NCI-H2196 (cell line): ENCODE data around the gene C18orf63.
"Not testable (repeated sequence)": the region's sequence is repeated elsewhere in the genome, so short reads cannot be mapped to it uniquely, and the experiment has no call there.

ENCODE experiments used
- DNase-seq: peaks from one replicate; lab custom pipeline; 2025; ENCODE audit not compliant: unreplicated experiment; lab: John Stamatoyannopoulos, UW

Gene C18orf63

DNA sequence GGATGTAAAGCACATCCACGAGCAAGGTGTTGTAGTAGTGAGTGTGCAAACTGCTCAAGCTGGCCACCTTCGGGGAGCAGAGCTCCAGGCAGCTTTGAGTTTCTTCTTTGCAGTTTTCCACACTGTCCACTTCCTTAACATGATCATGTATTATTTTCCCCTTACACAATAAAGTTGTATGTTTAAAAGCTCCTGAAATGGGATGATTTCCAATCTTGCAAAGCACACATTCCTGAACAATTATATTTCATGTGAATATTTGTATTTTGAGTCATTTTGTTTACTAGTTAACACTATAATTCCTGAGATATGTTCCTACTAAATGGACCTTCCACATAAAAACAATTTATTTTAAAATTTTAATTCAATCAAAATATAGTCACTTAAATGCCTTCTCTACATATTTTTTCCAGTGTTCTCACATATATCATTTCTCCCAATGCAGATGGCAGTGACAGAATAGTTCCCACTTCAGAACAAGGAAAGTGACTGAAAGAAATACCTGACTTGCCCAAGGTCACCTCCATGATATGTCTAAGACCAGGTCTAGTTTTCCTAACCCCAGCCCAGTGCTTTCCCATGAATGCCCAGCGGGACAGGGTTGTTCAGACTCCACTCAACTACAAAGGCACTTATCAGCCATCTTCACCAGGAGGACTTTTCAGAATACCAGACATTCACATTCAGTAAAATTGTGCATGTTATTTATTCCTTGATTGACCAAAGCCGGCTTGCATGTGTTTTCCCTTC lies 29.4 kb upstream of the C18orf63 start:
- no peak for DNase-seq

DNA sequence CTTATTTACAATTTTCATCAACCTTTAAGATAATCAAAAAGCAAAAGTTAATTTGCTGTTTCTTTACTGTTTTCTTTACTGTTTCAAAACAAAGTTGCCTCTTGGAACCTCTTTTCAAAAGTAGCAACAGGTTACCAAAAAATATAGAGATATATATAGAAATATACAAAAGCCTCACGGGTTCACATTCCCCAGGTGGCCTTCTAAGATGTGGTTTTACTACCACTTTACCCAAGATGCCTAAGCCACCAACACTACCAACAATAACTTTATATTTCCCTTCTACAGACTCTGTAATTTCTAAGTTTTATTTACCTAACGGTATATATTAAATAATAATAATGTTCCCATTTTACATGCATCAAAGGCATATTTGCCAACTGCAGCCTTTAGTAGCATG lies 28.8 kb upstream of the C18orf63 start:
- no peak for DNase-seq

DNA sequence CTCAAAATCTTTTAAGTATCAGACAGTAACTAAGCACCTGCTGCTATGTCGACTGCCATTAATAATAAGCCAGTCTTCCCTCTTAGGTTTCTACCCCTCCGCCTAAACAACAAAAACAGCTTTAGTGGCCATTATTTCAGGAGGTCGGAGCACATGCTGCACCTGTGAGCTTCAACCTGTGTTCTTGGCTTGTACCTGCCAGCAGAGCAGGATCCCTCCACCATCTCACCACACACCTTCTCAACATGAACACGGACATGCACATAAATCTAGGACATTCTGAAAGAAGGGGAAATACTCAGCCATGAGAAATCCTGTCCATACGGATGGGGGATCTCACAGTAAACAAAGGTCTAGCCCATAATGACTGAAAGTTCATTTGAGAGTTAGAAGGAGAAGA lies 27.6 kb upstream of the C18orf63 start:
- no peak for DNase-seq

DNA sequence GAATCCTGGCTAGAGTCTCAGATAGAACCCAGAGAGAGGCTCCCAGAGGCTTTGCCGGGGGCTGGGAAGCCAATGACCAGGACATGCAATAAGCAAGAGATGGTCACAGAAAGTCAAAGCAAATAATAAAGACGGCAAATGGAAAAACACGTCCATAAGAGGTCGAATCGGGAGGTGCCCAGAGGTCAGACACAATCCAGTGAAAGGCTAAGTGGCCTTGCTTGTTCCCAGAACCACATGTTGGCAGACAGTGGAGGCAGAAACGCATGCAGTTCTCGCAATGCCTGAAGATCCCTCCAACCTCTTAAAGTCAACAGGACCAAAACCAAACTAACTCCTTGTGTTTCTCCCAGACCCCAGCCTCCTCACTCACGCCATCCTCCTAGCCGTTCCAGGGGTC lies 26.9 kb upstream of the C18orf63 start:
- no peak for DNase-seq

DNA sequence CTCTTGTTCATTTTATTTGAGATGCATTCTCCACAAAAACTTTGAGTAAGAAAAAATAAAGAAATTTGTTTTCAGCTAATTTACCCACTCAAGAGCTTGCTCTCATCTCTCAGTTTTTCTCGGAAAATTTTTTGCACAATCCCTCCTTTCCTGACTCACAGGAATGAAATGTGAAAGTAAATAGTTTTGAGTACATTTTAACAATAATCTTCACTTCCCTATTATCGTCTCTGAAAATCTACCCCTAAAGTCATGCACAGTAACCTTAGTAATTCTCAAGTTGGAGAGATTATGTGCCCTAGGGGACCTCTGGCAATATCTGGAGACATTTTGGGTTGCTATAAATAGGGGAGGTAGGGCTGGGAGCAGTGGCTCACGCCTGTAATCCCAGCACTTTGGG lies 26.5 kb upstream of the C18orf63 start:
- no peak for DNase-seq

DNA sequence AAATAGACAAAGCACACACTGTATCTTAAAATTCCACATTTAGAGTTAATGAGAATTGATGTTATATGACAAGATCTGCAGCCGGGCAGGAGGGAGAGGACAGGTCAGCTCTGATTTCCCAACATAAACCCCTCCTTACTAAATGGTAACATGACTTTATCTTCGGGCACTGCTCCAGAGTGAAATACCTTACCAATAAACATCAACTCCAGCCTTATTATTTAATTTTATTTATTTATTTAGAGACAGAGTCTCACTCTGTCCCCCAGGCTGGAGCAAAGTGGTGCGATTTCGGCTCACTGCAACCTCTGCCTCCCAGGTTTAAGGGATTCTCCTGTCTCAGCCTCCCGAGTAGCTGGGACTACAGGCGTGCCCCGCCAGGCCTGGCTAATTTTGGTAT lies 25.6 kb upstream of the C18orf63 start:
- DNase-seq: no peak

DNA sequence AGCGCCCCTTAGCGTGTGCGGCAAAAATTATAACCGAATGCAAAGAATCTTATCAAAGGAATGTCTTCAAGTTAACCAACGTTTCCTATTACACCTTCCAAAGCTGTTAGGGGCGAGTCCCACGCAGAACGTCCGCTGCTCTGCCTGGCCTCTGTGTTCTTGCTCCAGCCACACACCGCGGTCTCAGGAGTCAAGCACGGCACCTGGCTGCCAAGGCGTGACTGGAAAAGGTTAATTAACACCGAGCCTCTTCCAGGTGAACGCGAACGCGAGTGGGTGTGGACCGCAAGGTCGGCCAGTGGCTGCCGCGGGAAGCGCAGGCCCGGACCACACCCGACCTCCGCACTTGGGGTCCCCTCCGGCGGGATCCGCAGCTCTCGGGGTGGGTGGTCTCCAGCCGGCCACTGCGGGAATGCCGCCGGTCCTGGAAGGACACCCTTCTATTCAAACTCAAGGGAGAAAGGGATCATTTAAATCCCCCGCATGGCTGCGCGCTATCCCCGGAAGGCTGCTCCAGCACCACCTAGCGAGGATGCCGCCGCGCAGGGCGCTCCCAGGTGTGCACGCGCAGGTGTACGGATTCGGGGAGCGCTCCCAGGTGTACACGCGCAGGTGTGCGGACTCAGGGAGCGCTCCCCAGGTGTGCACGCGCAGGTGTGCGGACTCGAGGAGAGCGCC lies 24.7 kb upstream of the C18orf63 start:
- DNase-seq: peak; percentile 73

DNA sequence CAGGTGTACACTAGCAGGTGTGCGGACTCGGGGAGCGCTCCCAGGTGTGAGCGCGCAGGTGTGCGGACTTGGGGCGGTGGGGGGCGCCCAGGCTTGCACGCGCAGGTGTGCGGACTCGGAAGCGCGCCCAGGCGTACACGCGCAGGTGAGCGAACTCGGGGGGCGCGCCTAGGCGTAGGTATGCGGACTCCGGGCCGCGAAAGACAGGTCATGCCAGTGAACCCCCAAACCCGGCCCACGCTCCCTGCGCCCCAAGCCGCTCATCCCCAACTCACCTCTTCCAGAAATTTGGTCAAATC lies 24.2 kb upstream of the C18orf63 start:
- DNase-seq: no peak

DNA sequence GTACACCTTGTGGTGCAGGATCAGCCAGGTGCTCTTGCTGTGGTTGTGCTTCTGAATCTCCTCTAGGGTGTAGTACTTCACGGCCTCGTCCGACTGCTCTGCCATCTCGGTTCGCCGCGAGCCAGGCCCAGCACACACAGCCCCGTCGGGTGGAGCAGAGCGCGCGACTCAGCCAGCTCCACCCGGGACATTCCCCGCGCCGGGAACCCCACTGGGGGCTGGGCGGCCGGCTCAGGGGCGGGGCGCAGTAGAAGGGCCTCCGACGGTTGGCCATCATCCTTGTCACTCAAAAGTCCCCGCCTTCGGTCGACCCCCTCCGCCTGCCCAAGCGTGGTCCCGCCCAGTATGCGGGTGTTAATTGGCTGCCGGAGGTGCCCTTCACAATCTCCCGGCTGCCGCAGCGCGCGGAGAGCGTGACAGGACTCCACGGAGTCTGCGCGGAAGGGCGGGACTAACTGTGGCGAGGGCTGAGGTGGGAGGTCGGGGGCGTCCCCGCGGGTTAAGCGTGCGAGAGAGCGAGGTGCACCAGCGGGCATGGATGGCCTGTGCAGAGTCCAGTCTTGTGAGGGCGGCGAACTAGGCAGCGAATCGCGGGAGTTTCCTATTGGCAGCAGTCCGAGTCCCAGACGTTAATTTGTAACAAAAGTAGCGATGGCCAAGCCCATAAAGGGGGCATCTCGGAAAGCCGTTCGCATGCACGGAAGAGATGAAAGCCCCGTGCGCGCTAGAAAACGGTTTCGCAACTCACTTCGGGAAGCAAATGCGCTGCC lies 23.7 kb upstream of the C18orf63 start, which contains the start of gene CYB5A:
CYB5A (minus strand) TSS at position 193 of the 770 bp plus-strand sequence; CDS start at position 105, 88 bp downstream.
- DNase-seq: peak; percentile 96

DNA sequence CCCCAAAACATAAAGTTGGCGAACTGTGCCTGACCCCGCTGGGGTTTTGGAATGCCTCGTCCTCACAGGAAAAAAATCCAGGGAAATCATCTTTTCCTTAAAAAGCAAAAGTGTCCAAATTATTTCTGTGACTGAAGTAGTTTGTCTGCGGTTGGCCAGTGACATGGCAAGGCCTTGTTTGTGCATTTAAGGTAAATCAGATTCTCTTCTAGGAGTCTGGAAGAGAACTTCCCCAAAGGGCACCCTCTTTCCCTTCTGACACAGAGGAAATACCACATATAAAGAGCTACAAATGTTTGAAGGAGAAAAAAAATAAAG lies 23.1 kb upstream of the C18orf63 start:
- DNase-seq: no peak

DNA sequence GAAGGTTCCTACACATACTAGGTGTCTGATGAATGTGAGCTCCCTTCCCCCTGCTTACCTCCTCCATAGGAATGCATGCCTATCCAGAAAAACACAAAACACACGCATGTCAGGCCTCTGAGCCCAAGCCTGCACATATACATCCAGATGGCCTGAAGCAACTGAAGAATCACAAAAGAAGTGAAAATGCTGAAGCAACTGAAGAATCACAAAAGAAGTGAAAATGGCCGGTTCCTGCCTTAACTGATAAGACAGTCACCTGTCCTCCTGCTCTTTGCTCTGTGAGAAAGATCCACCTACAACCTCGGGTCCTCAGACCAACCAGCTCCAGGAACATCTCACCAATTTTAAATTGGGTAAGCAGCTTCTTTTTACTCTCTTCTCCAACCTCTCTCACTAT lies 22.7 kb upstream of the C18orf63 start:
- DNase-seq: not testable (repeated sequence)

DNA sequence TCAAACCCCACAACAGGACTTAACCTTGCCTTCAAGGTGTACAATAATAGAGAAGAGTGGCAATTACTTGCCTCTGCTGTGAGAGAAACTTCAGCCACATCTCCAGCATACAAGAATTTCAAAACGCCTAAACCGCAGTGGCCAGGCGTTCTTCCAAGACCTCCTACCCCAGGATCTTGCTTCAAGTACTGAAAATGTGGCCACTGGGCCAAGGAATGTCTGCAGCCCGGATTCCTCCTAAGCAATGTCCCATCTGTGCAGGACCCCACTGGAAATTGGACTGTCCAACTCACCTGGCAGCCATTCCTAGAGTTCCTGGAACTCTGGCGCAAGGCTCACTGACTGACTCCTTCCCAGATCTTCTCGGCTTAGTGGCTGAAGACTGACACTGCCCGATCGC lies 21.1 kb upstream of the C18orf63 start:
- DNase-seq: no peak

DNA sequence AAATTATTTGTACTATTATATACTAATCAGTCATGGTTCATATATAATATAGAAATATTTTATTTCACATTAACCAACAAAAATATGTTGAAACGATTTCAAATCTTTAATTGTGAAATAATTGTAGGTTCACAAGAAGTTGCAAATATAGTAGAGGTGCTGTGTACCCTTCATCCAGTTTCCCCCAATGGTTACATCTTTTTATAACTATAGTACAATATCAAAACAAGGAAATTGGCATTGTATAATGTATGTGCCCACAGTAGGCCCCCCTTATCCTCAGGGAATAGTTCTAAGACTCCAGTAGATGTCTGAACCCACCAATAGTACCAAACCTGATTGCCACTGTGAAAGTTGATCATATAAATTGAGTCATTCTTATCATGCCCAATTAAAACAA lies 16.5 kb upstream of the C18orf63 start:
- no peak for DNase-seq

DNA sequence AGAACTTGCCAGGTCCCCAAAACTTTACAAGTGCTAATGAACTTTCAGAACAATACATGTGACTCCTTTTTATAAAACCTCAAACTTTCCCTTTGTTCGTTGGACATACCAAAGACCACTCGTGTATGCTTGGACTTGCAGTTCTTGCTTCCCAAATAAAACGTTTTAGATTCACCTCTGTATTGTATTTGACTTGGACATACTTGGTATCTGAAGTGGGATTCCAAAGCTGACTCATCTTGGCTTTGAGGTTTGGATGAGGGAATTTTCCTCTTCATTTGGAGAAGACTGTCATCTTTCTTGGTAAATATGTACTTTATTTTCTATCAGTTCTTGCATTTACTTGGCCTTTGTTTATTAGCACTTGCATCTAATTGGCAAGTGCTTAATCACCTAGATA lies 15.9 kb upstream of the C18orf63 start:
- no peak for DNase-seq

DNA sequence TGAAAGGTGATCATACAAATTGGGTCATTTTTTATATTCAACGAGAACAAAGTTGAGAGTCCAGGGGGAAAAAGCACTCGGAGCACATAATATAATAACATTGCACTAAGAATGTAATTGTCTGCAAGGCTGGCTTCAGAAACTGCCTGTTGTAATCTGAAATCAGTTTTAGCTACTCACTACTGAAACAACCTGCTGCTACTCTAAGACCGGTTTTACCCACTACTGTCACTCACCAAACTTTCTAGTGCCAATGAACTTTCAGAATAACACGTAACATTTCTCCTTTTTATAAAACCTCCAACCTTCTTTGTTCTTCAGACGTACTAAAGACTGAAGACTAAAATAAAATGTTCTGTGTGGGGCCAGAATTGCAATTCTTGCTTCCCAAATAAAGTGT lies 12.3 kb upstream of the C18orf63 start:
- no peak for DNase-seq

DNA sequence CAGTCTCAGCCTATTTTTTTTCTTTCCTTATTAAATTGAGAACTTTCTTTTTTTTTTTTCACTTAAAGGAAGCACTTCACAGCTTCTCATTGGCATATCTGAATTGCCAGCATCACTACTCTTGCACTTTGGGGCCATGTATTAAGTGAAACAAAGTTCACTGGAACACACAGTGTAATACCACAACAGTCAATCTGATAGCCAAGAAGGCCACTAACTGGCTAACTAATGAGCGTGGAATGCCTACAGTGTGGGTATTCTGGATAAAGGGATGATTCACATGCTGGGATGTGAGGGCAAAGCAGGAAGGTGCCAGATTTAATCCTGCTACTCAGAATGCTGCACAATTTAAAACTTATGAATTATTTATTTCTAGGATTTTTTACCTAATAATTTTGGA lies 11.7 kb upstream of the C18orf63 start:
- no peak for DNase-seq

DNA sequence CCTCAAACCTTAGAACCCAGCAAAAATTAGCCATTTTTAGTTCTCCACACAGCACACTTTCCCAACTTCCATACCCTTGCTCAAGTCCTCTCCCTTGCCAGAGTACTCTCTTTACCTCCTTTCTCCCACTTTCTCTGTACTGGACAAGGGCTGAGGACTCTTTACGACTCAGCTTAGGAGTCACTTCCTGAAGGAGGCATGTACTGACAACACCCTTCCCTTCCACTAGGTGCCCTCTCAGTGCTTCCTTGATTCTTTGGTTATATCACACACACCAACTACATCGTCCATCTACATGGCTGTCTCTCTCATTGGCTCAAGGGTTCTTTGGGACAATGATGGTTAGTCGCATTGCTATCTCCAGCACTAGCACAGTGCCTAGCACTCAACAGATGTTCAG lies 5.2 kb upstream of the C18orf63 start:
- no peak for DNase-seq

DNA sequence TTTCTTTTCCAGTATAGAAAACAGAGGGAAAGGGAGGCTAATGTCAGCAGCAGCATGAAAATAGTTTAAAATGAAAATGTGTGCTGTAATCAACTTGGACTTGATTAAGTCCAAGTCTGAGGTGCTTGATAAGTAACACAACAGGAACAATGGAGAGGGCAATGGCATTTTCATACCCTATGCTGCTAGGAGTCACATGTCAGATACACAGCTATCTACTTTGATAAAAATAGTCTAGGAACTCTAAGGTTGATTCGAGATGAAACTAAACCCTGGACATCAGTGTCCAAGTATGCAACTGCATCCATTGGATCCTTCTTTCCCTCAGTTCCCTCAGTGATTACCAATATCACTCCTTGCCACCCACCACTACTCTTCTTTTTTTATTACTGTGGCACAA lies 4.6 kb upstream of the C18orf63 start:
- DNase-seq: no peak

DNA sequence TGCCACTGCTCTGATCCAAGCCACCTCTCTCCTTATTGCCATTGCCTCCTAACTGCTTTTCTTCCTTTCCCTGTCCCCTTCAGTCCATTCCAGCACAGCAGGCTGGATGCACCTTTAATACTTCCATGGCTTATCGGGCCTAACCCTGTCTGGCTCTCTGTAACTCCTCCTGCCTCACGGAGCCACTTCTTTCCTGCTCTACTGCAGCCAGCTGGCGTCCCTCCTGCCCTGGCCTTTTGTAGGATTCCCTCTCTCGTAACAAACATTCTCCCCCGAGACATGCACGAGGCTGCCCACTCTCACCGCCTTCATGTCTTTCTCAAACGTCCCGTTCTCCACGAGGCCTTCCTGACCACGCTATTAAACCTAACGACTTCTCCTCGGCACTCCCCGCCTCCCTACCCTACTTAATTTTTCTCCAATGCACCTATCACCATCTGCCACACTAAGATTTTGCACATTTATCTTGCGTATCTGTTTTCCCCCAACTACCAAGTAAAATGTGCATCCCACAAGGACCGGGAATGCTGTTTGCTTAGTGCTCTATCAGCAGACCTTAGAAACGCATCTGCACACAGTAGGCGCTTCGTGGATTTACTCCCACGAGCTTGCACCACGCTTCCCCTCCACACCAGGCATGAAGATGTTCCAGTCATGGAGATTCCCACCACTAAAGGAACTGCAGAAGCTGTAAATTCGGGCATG lies 728 bp upstream of the C18orf63 start:
- no peak for DNase-seq

DNA sequence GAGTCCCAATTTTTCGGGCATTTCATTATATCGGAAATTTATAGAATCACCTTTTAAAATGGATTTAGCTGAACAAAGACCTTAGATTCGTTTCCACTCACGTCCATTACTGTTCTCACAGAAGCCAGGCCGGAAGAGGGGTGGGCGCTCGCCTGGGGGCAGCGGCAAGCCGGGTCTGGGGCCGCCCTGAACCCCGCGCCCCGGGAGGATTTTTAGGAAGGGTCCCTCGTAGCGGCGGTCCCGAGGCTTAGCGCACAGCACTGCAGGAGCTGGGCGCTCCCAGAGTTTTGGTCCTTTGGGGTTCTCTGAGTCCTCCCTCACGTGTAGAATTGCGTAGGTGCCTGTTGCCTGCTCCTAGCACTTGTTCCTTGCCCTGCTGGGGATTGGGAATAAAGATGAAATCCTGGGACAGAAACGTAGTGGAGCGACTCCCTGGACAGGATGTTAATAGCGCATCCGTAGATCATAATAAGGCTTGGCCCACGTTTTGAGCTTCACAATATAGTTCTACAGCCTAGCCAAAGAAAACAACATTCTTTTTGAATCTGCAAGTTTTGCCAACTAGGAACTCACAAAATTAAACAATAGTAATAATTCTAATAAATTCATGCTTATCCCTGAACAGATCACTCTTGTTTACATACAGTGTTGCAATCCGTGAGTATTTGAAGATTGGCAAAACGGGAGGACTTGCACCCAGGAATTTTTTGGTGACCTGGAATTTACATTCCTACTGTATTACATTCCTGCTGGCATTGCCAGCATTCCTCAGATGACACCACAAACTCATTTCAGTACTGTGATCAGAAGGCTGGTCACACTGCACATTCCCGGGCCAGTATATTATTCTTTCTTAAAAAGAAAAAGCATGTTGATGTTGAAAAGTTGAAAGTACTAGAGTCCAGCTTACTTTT lies 875 bp downstream of the C18orf63 start:
- no peak for DNase-seq

DNA sequence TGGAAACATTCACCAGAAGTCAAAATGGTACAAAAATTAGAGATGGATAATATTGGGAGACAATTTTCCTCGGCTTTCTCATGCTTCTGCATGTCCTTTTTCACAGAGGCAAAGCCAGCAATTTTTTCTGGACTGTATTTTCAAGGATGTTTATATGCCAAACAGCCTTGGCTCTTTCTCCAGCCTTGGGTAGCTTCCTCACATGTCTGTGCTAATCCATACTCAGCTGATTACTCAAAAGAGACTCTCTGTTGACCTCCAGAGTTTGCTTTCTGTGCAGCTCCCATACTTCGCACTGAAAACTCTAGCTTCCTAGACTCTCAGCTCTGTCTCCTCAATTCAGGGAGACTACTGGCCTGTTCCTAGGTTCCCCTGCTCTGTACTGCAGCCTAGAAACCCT lies 10.6 kb downstream of the C18orf63 start:
- no peak for DNase-seq
